Right lobe of liver (tissue), 6 donors: ENCODE measurements around the gene TBCA. TPM values are rescaled to one million over a fixed set of nuclear protein-coding genes. Genes with fewer than 3 reads are reported as not detected.
"Not testable (repeated sequence)": the region's sequence is repeated elsewhere in the genome, so short reads cannot be mapped to it uniquely, and the experiment has no call there.

Source experiments
- ATAC-seq, 4 donors: fragments of 200-7000 bp; cut with Tn5 transposase; one replicate each; pipeline ENCODE4 v1.9.1; 2020; ENCODE audit warnings: mild to moderate bottlenecking in 4 of 4, moderate library complexity in 4 of 4
- DNase-seq, 3 donors: peaks; one replicate each; pipeline ENCODE4 v3.0.0-alpha.2; 2020
- H3K27ac ChIP-seq, 3 donors: fragments of 200-600 bp; one replicate each; pipeline ENCODE4 v1.8.0; 2022
- H3K27me3 ChIP-seq, 2 donors: fragments of 200-600 bp; one replicate each; pipeline ENCODE4 v1.8.0; 2022
- H3K36me3 ChIP-seq, 4 donors: fragments of 200-600 bp; sonication (generic) in 1 of 4; one replicate each; pipeline versions ENCODE4 v1.5.1 to v1.8.0; 2017 to 2022; ENCODE audit warnings: control low read depth in 1 of 4
- H3K4me1 ChIP-seq, 4 donors: fragments of 200-600 bp; sonication (generic) in 1 of 4; one replicate each; pipeline versions ENCODE4 v1.5.1 to v1.8.0; 2017 to 2022; ENCODE audit warnings: control low read depth in 1 of 4
- H3K4me3 ChIP-seq, 3 donors: fragments of 200-600 bp; one replicate each; pipeline ENCODE4 v1.8.0; 2022
- H3K9me3 ChIP-seq, 4 donors: fragments of 200-600 bp; sonication (generic) in 1 of 4; one replicate each; pipeline versions ENCODE4 v1.5.1 to v1.8.0; 2017 to 2022; ENCODE audit warnings: control low read depth in 1 of 4
- CTCF ChIP-seq, 4 donors: fragments of 200-600 bp in 3 of 4; fragments of 450-650 bp in 1 of 4; IDR thresholded peaks; one replicate each; pipeline versions ENCODE4 v1.5.1 to v1.8.0; 2016 to 2022; ENCODE audit warnings: antibody characterized with exemption in 4 of 4, mild to moderate bottlenecking in 2 of 4
- POLR2A ChIP-seq: fragments of 450-650 bp; IDR thresholded peaks from one replicate; pipeline ENCODE4 v1.6.1; 2017; ENCODE audit warnings: antibody characterized with exemption, mild to moderate bottlenecking
- WGBS: methylation state at CpG from one replicate; pipeline ENCODE4 v1.1.6; 2018; ENCODE audit warnings: low coverage, low lambda C conversion rate; ENCODE audit not compliant: insufficient coverage; ENCODE audit errors: missing lambda C conversion rate; 5-methylcytosine and 5-hydroxymethylcytosine counted together
- intact Hi-C, 2 donors: fragments of 100-400 bp; cut with DNase I; formaldehyde crosslinking; loops; one replicate each; pipeline versions ENCODE4 v1.11.2 to v1.14.1; 2022
- total RNA-seq, 6 experiments: library from RNA; depleted of rRNA in 2 of 6; stranded (reverse); fragments of >200 nt in 2 of 6; fragmentation: NEBNext Ultra II Directional in 3 of 6; extraction: Animal tissue kit (Norgen Biotek cat#: 25700) in 3 of 6; gene quantifications; one replicate each; pipeline versions ENCODE4 v1.1.0 to v1.2.4, GENCODE V29; 2016 to 2023
- donor health status: DM: no; HTN: yes; CAD: no.
- donor health status: DM: no; HTN: no; CAD: no.
- donor health status: DM: no; HTN: no; CAD: no.
- donor health status: DM: no; HTN: yes; CAD: no.
- donor health status: DM: no; HTN: yes; CAD: no.

The TBCA gene
- total RNA-seq, 6 experiments from 2014 or later: 92.1 to 165 (median 127) TPM

DNA sequence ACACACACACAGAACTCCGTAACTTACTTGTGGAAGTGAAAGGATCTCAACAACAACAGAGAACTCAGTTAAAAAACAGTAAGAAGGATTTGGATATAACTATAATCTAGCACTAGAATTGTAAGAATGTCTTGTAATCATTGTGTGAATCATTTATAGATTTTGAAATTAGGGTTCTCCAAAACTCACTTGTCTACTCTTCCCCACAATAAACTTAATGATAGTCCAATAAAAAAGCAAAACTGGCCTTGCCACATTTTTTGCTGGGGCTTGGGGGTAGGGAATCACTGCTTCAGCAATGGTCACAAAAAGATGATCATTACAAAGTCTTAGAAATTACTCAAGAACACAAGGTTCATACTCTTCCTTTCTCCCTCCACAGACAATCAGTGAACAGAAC lies 8.8 kb downstream of the TBCA start:
- 90% methylated on average over 1 of the region's 1 CpG for WGBS
- peaks cover 0 to 6% (median 3%) of the 10 kb centered on the region in 4 donors for H3K36me3 ChIP-seq
- no peaks in the 10 kb centered on the region for H3K9me3 ChIP-seq
- ATAC-seq: no peak
- intact Hi-C loops: no loop called here
- peaks cover 0 to 5% (median 1%) of the 10 kb centered on the region in 4 donors for H3K4me1 ChIP-seq
- DNase-seq: no peak
- H3K27me3 ChIP-seq: no peaks in the 10 kb centered on the region
- no peak overlapping the region for H3K4me3 ChIP-seq
- no peak overlapping the region for H3K27ac ChIP-seq
- no peak for TF ChIP-seq POLR2A
- TF ChIP-seq CTCF (IDR thresholded peaks at IDR 0.05): no peak

DNA sequence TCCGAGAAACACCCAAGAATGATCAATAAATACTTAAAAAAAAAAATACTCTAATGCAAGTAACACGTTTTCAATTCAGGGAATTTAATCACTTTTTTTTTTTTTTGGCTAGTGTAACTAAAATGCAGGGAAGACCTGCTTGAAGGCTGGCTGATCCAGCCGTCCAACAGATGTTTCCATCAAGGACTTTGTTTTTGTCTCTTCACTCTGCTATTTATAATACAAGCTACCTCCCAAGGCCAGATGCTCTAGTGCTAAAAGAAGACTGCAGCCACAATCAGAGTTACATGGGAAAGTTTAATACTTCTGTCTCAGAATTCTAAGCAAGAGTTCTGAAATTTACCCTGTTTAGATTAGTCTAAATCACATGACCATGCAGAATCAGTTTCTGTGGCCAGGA lies 14.5 kb downstream of the TBCA start:
- no peak for DNase-seq
- H3K9me3 ChIP-seq: no peaks in the 10 kb centered on the region
- intact Hi-C loops: no loop called here
- H3K4me1 ChIP-seq: peaks cover 0 to 38% (median 17%) of the 10 kb centered on the region in 4 donors
- peak in 3 of 4 donors; percentile 33 to 61 (median 40) for ATAC-seq
- H3K4me3 ChIP-seq: no peak overlapping the region
- WGBS: 30% methylated on average over 3 of the region's 3 CpGs
- TF ChIP-seq POLR2A (no peak), CTCF (IDR thresholded peaks at IDR 0.05) (no peak)
- H3K27ac ChIP-seq: peak overlapping the region in 2 of 3 donors; percentile 4 to 6
- no peaks in the 10 kb centered on the region for H3K27me3 ChIP-seq
- no peaks in the 10 kb centered on the region for H3K36me3 ChIP-seq

GRCh38 chr5:77758141-77758938 lies 17.8 kb downstream of the TBCA start:
- ATAC-seq: peak; percentile 75 to 83 (median 81)
- Histone ChIP-seq H3K9me3 (no peaks in the 10 kb centered on the region), H3K36me3 (no peaks in the 10 kb centered on the region), H3K4me3 (peak overlapping the region in 1 of 3 donors; percentile 17), H3K27me3 (no peaks in the 10 kb centered on the region), H3K27ac (peak overlapping the region in 2 of 3 donors; percentile 63 to 73), H3K4me1 (peaks cover 0 to 47% (median 20%) of the 10 kb centered on the region in 4 donors)
- 37% methylated on average over 8 of the region's 10 CpGs for WGBS
- TF ChIP-seq CTCF (IDR thresholded peaks at IDR 0.05) (no peak), POLR2A (no peak)
- DNase-seq: peak in 1 of 3 donors; percentile 59
- intact Hi-C loops: no loop called here

GRCh38 chr5:77751328-77752023 lies 24.7 kb downstream of the TBCA start:
- ATAC-seq (no peak), DNase-seq (no peak)
- TF ChIP-seq CTCF (IDR thresholded peaks at IDR 0.05): no peak
- TF ChIP-seq POLR2A: no peak
- intact Hi-C loops: no loop called here
- Histone ChIP-seq H3K27ac (no peak overlapping the region), H3K27me3 (no peaks in the 10 kb centered on the region), H3K9me3 (no peaks in the 10 kb centered on the region), H3K4me3 (no peak overlapping the region), H3K4me1 (peaks cover 0 to 10% (median 2%) of the 10 kb centered on the region in 4 donors), H3K36me3 (no peaks in the 10 kb centered on the region)
- WGBS: 88% methylated on average over 3 of the region's 9 CpGs

- H3K36me3 ChIP-seq, H3K27ac ChIP-seq, H3K27me3 ChIP-seq, intact Hi-C loops, H3K9me3 ChIP-seq, DNase-seq, H3K4me3 ChIP-seq, ATAC-seq: not testable (repeated sequence)
- 87% methylated on average over 5 of the region's 6 CpGs for WGBS
- peaks cover 0 to 13% (median 0%) of the 10 kb centered on the region in 4 donors for H3K4me1 ChIP-seq
Observed at GRCh38 chr5:77750928-77751327, 25.2 kb downstream of the TBCA start.
